Suprapubic skin (tissue), 3 donors: ENCODE results near the gene CASP1.

Experiments used
- CTCF ChIP-seq, 2 donors: fragments of 200-600 bp in 1 of 2; fragments of 450-650 bp in 1 of 2; sonication (generic) in 1 of 2; IDR thresholded peaks; one replicate each; pipeline ENCODE4 v1.5.1; 2016 to 2019; ENCODE audit warnings: antibody characterized with exemption in 2 of 2, mild to moderate bottlenecking in 1 of 2, moderate library complexity in 1 of 2
- EP300 ChIP-seq: sonication (generic); formaldehyde crosslinking; IDR thresholded peaks from one replicate; pipeline ENCODE4 v1.6.1; 2017; ENCODE audit warnings: antibody characterized with exemption

DNA sequence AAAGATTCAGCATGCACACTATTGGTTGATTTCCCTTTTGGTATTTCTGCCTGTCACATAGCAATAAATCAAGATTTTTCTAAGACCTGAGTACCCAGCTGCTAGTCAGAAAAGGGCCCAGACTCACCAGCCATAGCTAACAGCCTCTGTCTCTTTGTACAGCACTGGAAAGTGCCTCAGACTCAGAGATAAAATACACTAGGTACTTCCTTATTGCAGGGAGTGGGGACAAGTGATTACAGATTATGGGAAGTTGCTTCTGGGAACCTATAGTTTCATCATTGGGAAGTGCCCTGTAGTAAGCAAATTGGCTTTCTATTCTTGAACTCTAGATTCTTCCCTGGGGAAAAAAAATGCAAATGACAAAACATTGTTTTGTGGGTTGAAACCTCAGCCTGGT, 11.9 kb downstream of the CASP1 start, which contains the start of gene CASP5:
- TF ChIP-seq CTCF (IDR thresholded peaks at IDR 0.05) (no peak), EP300 (no peak)
